Measurements from ENCODE around the gene C17orf114.
"Not testable (repeated sequence)": the region's sequence is repeated elsewhere in the genome, so short reads cannot be mapped to it uniquely, and the experiment has no call there.

The C17orf114 gene

GRCh38 chr17:4832829-4833177 is 30.7 kb upstream of the C17orf114 start:
- intact Hi-C loops (cut with DNase I), result loop anchor here (1.0 kb wide), 1 partner anchor 43 kb away; no protein-coding TSS in a partner anchor

GRCh38 chr17:4827399-4827798 is 25.3 kb upstream of the C17orf114 start:
- intact Hi-C loops (cut with DNase I), result no loop called here
- no peak for DNase-seq (ENCODE audit: low spot score)

More at GRCh38 chr17:4832829-4833177, 30.7 kb upstream of the C17orf114 start:
- not testable (repeated sequence) for DNase-seq (ENCODE audit: low spot score)

GRCh38 chr17:4823373-4824089 is 21.4 kb upstream of the C17orf114 start:
- no peak for DNase-seq (ENCODE audit: low spot score)
- intact Hi-C loops (cut with DNase I), result no loop called here

GRCh38 chr17:4822835-4823234 is 20.7 kb upstream of the C17orf114 start:
- intact Hi-C loops (cut with DNase I), result no loop called here
- no peak for DNase-seq (ENCODE audit: low spot score)

GRCh38 chr17:4818276-4818675 is 16.1 kb upstream of the C17orf114 start:
- intact Hi-C loops (cut with DNase I), result no loop called here
- no peak for DNase-seq (ENCODE audit: low spot score)

- no peak for DNase-seq (ENCODE audit: low spot score)
- intact Hi-C loops (cut with DNase I), result no loop called here
These were observed 14.7 kb upstream of the C17orf114 start for GRCh38 chr17:4816826-4817225.

- no peak for DNase-seq (ENCODE audit: low spot score)
- intact Hi-C loops (cut with DNase I), result no loop called here
These were observed 13.0 kb upstream of the C17orf114 start for GRCh38 chr17:4815043-4815675.

GRCh38 chr17:4812690-4813089 is 10.6 kb upstream of the C17orf114 start:
- no peak for DNase-seq (ENCODE audit: low spot score)
- intact Hi-C loops (cut with DNase I), result no loop called here

GRCh38 chr17:4811471-4811870 is 9.3 kb upstream of the C17orf114 start:
- intact Hi-C loops (cut with DNase I), result no loop called here
- DNase-seq (ENCODE audit: low spot score), result no peak

GRCh38 chr17:4810696-4811290 is 8.7 kb upstream of the C17orf114 start:
- intact Hi-C loops (cut with DNase I), result no loop called here
- DNase-seq (ENCODE audit: low spot score), result no peak

GRCh38 chr17:4808378-4808767 is 6.2 kb upstream of the C17orf114 start:
- DNase-seq (ENCODE audit: low spot score), result no peak
- intact Hi-C loops (cut with DNase I), result no loop called here

- intact Hi-C loops (cut with DNase I), result no loop called here
These were observed 5.7 kb upstream of the C17orf114 start for GRCh38 chr17:4807605-4808377.

GRCh38 chr17:4806777-4807604 is 4.9 kb upstream of the C17orf114 start, which contains the start of gene PLD2:
PLD2 (plus strand) TSS chr17:4807152; CDS start chr17:4807773, 621 bp downstream.
- DNase-seq (ENCODE audit: low spot score), result peak; percentile 95
- intact Hi-C loops (cut with DNase I), result no loop called here

More at GRCh38 chr17:4807605-4808377, 5.7 kb upstream of the C17orf114 start:
- DNase-seq (ENCODE audit: low spot score), result no peak

GRCh38 chr17:4806456-4806776 is 4.3 kb upstream of the C17orf114 start:
- no peak for DNase-seq (ENCODE audit: low spot score)
- intact Hi-C loops (cut with DNase I), result no loop called here

GRCh38 chr17:4800462-4801196 is 1.5 kb downstream of the C17orf114 start:
- intact Hi-C loops (cut with DNase I), result no loop called here
- DNase-seq (ENCODE audit: low spot score), result no peak

- intact Hi-C loops (cut with DNase I), result loop anchor here (2.0 kb wide), 1 partner anchor 38 kb away; no protein-coding TSS in a partner anchor
- DNase-seq (ENCODE audit: low spot score), result no peak
These were observed 5.6 kb downstream of the C17orf114 start for GRCh38 chr17:4796552-4796920.

- intact Hi-C loops (cut with DNase I), result no loop called here
- DNase-seq (ENCODE audit: low spot score), result no peak
These were observed 7.0 kb downstream of the C17orf114 start for GRCh38 chr17:4795168-4795567.

GRCh38 chr17:4790705-4791088 is 11.4 kb downstream of the C17orf114 start:
- intact Hi-C loops (cut with DNase I), result loop anchor here (1.0 to 2.0 kb wide), 2 partner anchors 43 to 68 kb away; partner anchors contain the start of gene MINK1
- DNase-seq (ENCODE audit: low spot score), result no peak

Data from cardiac septum (tissue), 1 donor.